Measurements from ENCODE around the gene WNT1.

The WNT1 gene

DNA sequence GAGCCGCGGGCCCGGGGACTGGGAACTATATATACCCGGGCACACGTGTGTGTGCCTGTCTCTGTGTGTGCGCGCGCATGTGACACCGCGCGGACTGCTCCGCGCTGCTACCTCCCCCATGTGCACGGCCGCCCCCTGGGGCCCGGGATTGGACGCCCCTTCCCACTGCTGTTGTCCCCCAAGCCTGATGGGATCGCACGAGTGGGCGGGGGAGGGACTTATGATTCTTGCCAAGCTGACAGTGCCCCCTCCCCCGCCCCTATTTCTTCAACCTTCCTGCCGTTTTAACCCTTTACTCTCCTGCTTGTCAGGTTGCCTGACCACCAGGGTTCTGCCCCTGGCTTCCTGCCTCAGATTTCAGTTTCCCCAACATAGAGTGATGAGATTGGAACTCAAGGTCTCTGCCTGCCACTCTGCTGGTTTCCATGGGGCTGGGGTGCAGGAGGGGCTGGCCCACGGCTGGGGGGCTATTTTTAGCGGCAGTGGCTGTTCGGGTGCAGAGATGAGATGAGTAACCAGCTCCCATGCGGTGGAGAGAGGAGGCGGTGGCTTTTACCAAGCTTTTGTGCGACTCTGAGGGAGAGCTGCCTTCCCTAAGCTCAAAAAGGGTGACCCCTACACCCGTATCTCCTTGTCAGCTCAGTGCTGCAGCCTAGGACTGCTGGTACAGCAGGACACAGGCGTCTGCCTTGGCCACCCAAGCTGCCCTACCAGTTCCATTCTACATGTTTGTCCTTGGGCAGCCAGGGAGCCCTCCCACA is 21.4 kb downstream of the WNT1 start, which contains the start of gene DDN:
Gene DDN, minus strand, starts transcription at position 5 of the 761 bp plus-strand sequence. CDS start 88 bp downstream, outside the sequence.
- no peak for DNase-seq (ENCODE audit: low read depth in 1 of 2, low spot score in 1 of 2)

DNA sequence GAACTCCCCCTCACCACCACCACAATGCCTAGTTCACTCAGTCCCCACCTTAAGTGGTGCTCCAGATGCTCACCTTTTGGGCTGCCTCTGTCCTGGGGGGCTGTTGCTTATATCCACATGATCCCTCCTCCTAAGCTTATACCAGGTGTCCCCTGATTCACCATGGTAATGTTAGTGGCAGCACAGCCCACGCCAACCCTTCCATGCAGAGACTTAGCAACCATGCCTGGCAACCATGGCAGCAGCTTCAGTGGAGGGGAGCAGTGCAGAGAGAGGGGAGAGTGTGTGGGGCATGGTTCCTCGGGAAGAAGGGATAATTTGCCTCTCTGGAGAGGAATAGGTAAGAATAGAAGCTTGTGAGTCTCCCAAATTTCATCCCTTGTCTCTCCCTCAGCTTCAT is 22.2 kb downstream of the WNT1 start:
- DNase-seq (ENCODE audit: low read depth in 1 of 2, low spot score in 1 of 2), result no peak

DNA sequence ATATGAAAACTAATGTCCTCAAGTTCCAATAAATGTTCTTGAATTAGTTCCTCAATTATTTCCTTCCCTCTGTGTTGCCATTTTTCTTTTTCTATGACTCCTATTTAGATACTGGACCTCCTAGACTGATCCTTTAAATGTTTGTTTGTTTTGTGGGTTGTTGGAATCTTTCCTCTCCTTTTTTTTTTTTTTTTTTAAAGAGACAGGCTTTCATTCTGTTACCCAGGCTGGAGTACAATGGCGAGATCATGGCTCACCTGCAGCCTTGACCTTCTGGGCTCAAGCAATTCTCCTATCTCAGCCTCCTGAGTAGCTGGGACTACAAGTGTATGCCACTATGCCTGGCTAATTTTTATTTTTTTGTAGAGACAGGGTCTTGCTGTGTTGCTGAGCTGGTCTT is 30.8 kb downstream of the WNT1 start:
- no peak for DNase-seq (ENCODE audit: low read depth in 1 of 2, low spot score in 1 of 2)

DNA sequence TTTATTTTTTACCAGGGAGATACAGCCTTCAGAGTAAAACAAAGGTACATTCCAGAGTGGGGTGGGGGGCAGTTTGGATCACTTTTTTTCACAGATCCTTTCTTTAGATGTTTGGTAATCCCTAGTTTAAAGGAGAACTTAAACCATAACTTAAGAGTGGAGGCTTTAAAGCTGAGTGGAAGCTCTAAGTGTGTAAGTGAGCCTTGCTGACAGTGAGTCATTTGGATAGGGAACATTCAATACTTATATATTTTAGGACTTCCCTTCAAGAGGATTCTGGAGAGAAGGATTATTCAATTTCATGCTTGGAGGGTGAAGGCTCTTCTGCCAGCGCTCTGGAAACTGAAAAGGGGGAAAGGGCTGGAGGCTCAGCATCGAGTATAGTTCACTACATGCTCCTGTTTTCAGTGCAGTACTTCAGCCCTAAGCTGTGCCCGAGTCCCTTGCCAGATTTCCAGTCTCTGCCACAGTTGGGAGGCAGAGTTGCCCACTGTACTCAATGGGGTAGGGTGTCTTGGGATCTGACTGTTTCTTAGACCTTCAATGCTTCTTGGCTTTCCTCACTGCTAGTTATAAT is 32.1 kb downstream of the WNT1 start:
- no peak for DNase-seq (ENCODE audit: low read depth in 1 of 2, low spot score in 1 of 2)

DNA sequence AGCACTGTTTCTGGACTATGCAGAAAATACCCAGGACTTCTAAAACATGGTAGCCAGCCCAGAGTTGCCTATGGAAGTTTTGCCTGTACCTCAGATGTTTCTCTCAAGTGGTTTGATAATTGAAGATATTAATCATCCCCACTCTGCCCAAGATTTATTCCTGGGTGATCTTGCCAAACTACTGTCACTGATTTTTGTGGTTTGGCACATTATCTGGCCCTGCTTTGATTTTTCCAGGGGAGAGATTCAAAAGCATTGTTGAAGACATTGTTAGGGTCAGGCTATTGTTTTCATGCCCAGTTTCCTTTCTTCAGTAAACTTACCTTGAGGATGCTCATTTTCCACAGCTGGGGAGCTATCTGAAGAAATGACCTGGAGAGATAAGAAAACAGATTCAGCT is 34.6 kb downstream of the WNT1 start:
- no peak for DNase-seq (ENCODE audit: low read depth in 1 of 2, low spot score in 1 of 2)

DNA sequence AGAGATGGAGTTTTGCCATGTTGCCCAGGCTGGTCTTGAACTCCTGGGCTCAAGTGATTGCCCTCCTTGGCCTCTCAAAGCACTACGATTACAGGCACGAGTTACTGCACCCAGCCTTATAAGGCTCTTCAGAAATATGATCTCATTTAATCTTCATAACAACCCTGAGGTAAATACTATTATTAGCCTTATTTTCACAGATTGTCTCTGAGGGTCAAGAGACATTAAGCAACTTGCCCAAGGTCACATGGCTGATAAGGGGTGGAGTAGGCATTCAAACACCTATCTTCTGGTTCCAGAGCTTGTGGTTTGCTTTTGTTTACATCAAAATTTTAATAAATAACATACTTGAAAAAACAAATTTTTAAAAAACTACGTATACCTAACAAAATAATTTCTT is 35.3 kb downstream of the WNT1 start:
- no peak for DNase-seq (ENCODE audit: low read depth in 1 of 2, low spot score in 1 of 2)

DNA sequence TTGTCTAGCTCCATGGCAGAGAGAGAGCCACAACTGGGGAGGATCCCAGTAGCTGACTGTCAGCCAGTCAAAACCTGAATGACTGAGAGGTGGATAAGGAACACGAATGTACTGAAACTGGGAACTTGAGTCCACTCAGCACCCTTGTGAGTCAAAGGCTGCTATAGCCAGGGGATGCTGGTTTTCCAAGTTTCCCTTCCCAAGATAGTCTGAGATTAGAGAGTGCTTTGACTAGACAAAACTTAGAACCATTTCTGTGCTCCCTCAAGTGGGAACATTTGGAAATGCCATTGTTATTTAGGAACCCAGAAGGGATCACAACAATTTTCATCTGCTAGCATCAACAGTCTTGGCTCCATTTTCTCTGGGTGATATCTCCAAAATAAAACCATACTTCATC is 36.4 kb downstream of the WNT1 start:
- no peak for DNase-seq (ENCODE audit: low read depth in 1 of 2, low spot score in 1 of 2)

DNA sequence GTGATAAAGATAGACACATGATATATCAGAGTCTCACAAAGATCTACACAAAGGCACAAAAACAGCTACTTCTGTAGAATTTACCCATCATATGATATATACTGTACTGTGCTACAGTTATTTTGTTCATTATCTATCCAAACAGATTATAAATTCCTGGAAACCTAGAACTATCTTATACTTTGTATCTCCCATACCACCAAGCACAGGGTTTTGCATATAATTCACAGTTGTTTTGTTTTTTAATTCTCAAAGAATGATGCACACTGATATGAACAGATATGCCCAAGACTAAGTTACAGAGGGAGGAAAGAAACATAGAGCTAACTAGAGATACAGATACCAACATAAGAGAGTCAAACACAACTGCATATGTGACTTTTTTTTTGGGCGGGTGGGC is 37.1 kb downstream of the WNT1 start:
- DNase-seq (ENCODE audit: low read depth in 1 of 2, low spot score in 1 of 2), result no peak

DNA sequence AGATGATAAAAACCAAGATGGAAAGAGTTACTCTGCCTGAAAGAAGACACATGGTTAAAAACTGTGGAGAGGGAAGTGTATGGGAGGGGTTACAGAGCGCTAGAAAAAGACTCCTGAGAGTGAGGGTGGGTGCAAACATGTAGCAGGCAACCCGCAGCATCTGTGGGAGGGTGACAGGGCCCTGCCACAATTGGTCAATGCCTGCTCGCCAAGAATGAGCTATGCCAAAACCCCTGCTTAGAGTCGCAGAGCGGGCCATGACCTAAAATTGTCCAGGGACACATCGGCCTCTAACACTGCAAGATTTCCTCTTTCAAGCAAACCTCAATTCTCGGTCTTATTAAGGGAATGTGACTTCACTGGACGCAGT is 39.8 kb downstream of the WNT1 start:
- DNase-seq (ENCODE audit: low read depth in 1 of 2, low spot score in 1 of 2), result no peak

DNA sequence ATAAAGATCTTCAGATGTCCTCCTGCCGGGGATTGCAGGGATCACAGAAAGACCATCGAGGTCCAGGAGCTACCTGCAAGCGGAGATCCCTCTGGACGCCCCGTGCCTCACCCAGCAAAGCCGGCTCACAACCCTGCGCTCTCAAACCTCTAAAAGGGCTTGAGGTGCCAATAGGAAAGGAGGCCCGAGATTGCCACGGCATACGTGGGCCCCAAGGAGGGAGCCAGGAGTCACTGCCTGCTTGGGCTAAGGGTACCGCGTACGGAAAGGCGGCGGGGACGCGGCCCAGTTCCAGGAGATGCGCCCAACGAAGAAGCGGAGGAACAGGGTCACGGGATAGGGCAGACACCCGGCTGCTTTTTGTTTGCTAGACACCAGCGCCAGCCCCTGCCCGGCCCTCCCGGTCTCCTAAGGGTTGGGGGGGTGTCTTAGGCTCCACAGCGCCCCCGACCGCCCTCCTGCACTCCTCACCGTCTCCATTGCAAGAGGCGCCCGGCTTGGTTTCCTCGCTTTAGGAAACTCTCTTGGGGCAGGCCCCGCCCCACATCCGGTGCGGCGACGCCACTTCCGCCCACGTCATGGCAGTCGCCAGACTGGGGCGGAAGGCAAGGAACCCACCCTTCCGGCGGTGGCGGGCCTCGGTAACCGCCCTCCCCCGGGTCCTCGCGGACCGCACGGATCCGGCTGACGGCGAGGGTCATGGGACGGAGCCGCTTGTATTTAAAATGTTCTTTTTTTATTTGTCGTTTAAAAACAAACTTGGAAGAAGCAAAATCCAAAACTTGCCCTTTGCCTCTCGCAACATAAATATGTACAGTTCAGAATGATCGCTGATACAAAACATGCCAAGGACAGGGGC is 40.4 kb downstream of the WNT1 start, which contains the start of gene PRKAG1:
Gene PRKAG1, minus strand, starts transcription at position 516 of the 859 bp plus-strand sequence. Its CDS starts 36 bp downstream, at position 480.
- DNase-seq (ENCODE audit: low read depth in 1 of 2, low spot score in 1 of 2), result peak; percentile 92 to 94

DNA sequence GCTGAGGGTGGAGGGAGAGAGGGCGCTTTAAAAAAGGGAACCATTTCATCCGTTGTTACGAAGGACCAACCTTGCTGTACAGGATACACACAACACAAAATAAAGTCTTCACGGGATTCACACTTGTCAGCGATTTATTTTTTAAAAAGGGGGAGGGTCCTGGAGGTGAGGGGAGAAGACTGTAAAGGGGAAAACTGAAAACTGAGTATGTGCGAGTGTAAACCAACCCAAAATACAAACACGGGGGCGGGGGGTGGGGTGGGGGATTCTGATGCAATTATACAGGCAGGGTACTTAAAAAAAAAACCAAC is 41.0 kb downstream of the WNT1 start:
- DNase-seq (ENCODE audit: low read depth in 1 of 2, low spot score in 1 of 2), result no peak

DNA sequence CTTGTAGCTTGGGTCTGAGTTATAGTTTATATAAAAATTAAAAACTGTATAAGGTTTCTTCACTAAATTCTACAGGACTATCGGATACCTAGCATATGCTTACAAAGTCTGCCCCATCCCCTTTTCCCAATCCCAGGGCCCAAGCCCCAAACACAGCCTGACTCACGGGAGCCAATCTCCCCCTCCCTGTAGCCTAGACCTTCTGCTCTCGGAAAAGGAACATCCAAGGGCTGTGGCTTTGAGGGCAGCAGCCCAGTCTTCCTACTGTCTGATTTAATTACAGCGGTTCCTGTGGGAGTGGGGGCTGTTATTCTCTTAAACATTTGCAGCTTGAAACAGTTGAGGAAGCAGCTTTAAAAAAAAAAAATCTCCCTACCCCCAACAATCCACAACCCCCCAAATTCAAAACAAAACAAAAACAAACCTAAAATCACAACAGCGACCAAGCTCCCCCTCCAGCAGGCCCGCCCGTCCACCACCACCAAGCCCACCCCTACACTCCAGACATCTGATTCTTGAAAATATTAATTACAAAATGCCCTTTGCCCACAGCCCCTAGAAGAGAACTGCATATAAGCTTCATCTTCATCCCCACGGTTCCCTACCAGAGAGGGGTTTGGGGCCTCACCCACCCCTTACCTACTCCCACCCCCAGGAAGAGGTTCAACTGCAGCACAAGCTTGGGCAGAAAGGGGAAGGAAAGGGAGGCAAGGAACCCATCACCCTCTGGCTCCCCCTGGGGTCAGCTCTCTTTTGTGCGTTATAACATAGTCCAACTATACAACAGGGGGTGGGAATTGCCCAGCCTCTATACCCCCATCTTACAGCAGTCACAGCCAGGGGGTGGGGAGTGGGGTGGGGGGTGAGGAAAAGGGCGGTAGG is 41.6 kb downstream of the WNT1 start:
- DNase-seq (ENCODE audit: low read depth in 1 of 2, low spot score in 1 of 2), result no peak

DNA sequence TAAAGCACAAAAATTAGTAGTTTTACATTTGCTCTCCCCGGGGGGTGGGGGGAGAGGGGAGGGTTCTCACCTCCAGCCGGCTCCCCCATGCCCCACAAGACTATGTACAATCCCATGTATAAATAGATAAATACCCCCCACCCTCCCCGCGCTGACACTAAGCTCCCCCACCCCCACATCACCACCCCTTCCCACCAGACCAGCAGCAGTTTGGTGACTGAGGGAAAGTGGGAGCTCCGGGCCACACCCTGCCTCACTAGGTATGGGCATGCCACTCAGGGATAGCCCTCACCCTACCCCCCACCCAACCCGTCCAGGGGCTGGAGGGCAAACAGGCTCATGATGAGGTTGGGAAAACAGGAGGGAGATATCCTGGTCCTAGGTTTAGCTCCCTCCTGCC is 42.3 kb downstream of the WNT1 start:
- no peak for DNase-seq (ENCODE audit: low read depth in 1 of 2, low spot score in 1 of 2)

DNA sequence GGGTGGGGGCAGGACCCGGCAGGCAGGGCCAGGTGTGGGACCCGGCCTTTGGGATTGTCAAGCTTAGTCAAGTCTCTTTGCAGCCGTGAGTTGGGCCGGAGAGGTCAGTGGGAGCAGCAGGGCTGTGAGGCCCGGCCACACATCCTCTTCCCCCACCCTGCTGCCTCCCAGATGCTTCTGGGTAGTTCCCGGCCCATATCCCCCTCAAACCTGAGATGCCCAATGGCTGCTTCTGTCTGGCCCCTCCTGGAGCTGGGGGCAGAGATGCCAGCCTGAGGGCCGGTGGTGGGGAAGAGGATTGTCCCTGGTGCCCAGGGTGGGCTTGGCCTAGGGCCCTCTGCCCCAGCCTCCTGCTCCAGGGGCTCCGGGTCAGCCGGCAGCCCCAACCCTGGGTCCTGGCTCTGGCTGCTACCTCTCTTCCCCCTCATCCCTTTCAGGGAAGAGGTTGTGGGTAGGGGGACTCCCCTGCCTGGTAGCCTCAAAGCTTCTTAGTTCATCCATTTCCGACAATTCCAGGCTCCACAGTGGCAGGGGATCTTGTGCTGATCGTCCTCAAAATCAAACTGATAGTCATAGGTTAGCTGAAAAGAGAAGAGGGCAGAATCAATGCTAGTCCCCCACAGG is 43.3 kb downstream of the WNT1 start:
- DNase-seq (ENCODE audit: low read depth in 1 of 2, low spot score in 1 of 2), result no peak

DNA sequence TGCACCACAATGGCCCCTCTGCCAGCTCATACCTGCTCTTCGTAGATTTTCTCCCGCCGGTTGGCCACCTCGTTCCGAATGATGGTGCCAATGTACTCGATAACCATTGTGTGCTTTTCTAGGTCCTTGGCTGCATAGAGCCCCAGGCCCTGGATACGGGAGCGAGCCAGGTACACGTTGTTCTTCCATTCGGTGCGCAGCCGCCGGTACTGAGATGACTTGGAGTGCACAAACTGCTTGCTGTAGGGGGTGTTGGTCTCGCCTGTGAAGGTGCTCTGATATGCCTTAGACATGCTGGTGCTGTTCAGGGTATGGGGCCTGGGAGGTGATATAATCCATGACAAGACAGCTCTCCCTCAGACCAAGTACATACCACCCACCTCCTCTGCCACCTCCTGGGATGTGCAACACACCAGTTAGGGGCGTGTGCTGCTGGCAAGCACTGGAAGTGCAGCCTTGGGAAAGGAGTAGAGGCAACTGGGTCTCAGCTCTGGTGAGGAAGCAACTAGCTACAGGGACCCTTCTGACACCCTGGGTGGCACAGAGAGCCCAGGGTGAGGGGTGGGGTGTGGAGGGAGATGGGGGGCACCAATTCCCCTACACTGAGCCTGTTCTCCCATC is 44.5 kb downstream of the WNT1 start:
- no peak for DNase-seq (ENCODE audit: low read depth in 1 of 2, low spot score in 1 of 2)

DNA sequence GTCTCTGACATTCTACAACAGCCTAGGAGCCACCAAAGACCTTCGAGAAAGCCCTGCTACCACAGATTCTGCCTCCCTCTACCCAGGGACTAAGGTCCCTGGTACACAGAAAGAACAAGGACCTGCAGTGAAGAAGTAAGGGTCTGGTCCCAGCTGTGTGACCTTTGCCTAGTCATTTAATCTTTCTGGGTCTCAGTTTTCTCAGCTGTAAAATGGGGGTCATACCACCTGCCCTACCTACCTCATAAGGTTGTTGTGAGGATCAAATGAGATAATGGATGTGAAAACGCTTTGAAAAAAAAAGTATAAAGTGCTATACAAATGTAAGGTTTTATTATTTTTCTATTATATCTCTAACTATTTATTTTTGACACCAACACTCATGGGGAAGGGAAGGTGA is 45.7 kb downstream of the WNT1 start:
- no peak for DNase-seq (ENCODE audit: low read depth in 1 of 2, low spot score in 1 of 2)

DNA sequence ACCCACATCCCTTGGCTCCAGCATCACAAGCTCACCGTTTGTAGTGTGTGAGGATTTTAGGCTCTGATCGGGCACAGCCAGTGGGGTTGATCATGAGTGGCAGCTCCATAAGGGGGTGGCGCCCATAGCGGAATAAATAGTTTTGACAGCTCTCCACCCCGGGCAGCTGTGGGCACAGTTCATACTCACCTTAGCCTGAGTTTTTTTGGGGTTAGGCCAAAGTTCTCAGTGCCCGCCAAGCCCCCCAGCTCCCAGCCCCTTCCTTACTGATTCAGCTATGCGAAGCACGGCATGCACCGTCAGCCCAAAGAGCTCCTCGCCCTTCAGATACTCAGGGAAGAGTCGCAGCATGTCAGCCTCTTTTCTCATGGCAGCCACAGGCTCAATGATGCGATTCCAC is 46.4 kb downstream of the WNT1 start:
- DNase-seq (ENCODE audit: low read depth in 1 of 2, low spot score in 1 of 2), result no peak

DNA sequence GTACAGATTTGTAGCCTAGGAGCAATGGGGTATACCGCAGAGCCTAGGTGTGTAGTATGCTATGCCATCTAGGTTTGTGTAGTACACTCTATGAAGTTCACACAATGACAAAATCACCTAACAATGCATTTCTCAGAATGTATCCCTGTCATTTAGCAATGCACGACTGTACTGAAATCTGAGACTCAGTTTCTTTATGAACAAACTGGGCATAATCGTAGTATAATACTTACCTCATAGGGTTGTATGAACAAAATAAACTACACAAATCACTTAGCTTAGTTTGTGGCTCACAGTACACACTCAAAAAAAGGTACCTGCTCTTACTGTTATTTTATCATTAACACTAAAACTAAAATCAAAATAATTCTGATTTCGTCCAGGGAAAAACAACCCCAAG is 47.3 kb downstream of the WNT1 start:
- no peak for DNase-seq (ENCODE audit: low read depth in 1 of 2, low spot score in 1 of 2)

DNA sequence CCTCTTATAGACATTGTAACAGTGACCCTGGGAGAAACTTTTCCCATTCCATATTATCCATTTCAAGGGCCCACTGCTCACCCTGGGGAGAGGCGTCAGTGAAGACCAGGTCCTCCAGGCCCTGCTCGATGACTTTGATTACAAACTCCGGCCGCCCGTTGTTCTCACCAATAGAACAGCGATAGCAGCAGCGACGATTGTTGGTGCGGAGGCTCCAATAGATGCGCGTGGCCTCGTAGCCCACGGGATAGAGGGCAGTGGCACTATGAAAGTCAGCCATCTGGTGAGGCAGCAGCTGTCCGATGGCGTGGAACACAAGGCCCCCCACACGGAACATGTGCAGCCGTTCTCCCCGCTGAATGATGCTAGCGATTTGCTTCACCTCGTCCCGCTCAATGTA is 48.0 kb downstream of the WNT1 start:
- no peak for DNase-seq (ENCODE audit: low read depth in 1 of 2, low spot score in 1 of 2)
